CD14-positive monocyte (primary cell): ENCODE data around the gene SCN3A. TPM values are rescaled to one million over a fixed set of nuclear protein-coding genes. Genes with fewer than 3 reads are reported as not detected.

Experiments used
- DNase-seq, 3 donors: peaks; one replicate each; pipeline ENCODE4 v3.0.0-alpha.2; 2011 to 2022
- H2AFZ ChIP-seq: 2 replicates; pipeline ENCODE4 v1.6.0; 2012; ENCODE audit warnings: mild to moderate bottlenecking, low read depth, low read length, inconsistent platforms; ENCODE audit not compliant: insufficient read depth, poor library complexity, severe bottlenecking
- H3K27ac ChIP-seq, 2 donors: 1 replicate in 1 of 2; 2 replicates in 1 of 2; pipeline ENCODE4 v1.5.1; 2012 to 2013; ENCODE audit warnings: low read length in 2 of 2, control low read depth in 1 of 2, inconsistent platforms in 1 of 2, low read depth in 1 of 2, mild to moderate bottlenecking in 1 of 2
- H3K27me3 ChIP-seq, 2 donors: one replicate each; pipeline versions ENCODE4 v1.6.0 to v1.6.1; 2011 to 2013; ENCODE audit warnings: low read length in 2 of 2; ENCODE audit not compliant: control insufficient read depth in 2 of 2, insufficient read depth in 2 of 2
- H3K36me3 ChIP-seq, 2 donors: replicated peaks in 1 of 2; 1 replicate in 1 of 2; 2 replicates in 1 of 2; pipeline versions ENCODE4 v1.5.1 to v1.6.1; 2012 to 2013; ENCODE audit warnings: low read length in 2 of 2, control low read depth in 1 of 2, inconsistent platforms in 1 of 2, mild to moderate bottlenecking in 1 of 2; ENCODE audit not compliant: insufficient read depth in 2 of 2, control insufficient read depth in 1 of 2
- H3K4me1 ChIP-seq, 2 donors: 1 replicate in 1 of 2; 2 replicates in 1 of 2; pipeline versions ENCODE4 v1.5.1 to v1.6.1; 2012 to 2013; ENCODE audit warnings: low read length in 2 of 2, control low read depth in 1 of 2, inconsistent platforms in 1 of 2, mild to moderate bottlenecking in 1 of 2, moderate library complexity in 1 of 2; ENCODE audit not compliant: insufficient read depth in 2 of 2, control insufficient read depth in 1 of 2
- H3K4me2 ChIP-seq: replicated peaks from 2 replicates; pipeline ENCODE3; 2012; ENCODE audit warnings: low read length, moderate library complexity, mild to moderate bottlenecking; ENCODE audit not compliant: poor library complexity, severe bottlenecking; ENCODE audit errors: extremely low read depth
- H3K4me3 ChIP-seq, 3 experiments: fragments of 200-600 bp in 1 of 3; sonication (generic) in 1 of 3; replicated peaks in 1 of 3; 1 replicate in 2 of 3; 2 replicates in 1 of 3; pipeline ENCODE4 v1.5.1; 2011 to 2013; ENCODE audit warnings: low read length in 3 of 3, mild to moderate bottlenecking in 3 of 3, control low read depth in 2 of 3, low read depth in 2 of 3, inconsistent platforms in 1 of 3, moderate library complexity in 1 of 3
- H3K79me2 ChIP-seq: 2 replicates; pipeline ENCODE4 v1.6.0; 2012; ENCODE audit warnings: mild to moderate bottlenecking, control low read depth, inconsistent platforms, low read length, moderate library complexity; ENCODE audit not compliant: insufficient read depth
- H3K9ac ChIP-seq: 2 replicates; pipeline ENCODE4 v1.6.0; 2017; ENCODE audit warnings: low read length, mild to moderate bottlenecking; ENCODE audit not compliant: insufficient read depth, poor library complexity, severe bottlenecking
- H3K9me3 ChIP-seq, 2 donors: replicated peaks in 1 of 2; 1 replicate in 1 of 2; 2 replicates in 1 of 2; pipeline versions ENCODE4 v1.5.1 to v1.6.1; 2012 to 2013; ENCODE audit warnings: low read length in 2 of 2, control low read depth in 1 of 2; ENCODE audit not compliant: control insufficient read depth in 1 of 2, insufficient read depth in 1 of 2
- H4K20me1 ChIP-seq: 2 replicates; pipeline ENCODE4 v1.6.0; 2012; ENCODE audit warnings: mild to moderate bottlenecking, low read length, control low read depth, moderate library complexity; ENCODE audit not compliant: insufficient read depth
- H3K27ac Mint-ChIP-seq, 7 donors: one replicate each; pipeline ENCODE4 v1.8.0; 2020; ENCODE audit warnings: mild to moderate bottlenecking in 7 of 7, mixed read lengths in 7 of 7, moderate library complexity in 6 of 7, inconsistent platforms in 2 of 7
- H3K27me3 Mint-ChIP-seq, 3 donors: one replicate each; pipeline ENCODE4 v1.8.0; 2021 to 2022; ENCODE audit warnings: low read depth in 3 of 3, mild to moderate bottlenecking in 3 of 3, mixed read lengths in 3 of 3, moderate library complexity in 3 of 3, inconsistent platforms in 1 of 3
- H3K36me3 Mint-ChIP-seq, 2 donors: one replicate each; pipeline ENCODE4 v1.8.0; 2020; ENCODE audit warnings: mixed read lengths in 2 of 2, inconsistent platforms in 1 of 2, mild to moderate bottlenecking in 1 of 2
- H3K4me1 Mint-ChIP-seq: one replicate; pipeline ENCODE4 v1.8.0; 2020; ENCODE audit warnings: mild to moderate bottlenecking, mixed read lengths
- H3K4me3 Mint-ChIP-seq, 2 donors: one replicate each; pipeline ENCODE4 v1.8.0; 2020; ENCODE audit warnings: mild to moderate bottlenecking in 2 of 2, mixed read lengths in 2 of 2, moderate library complexity in 1 of 2
- H3K9me3 Mint-ChIP-seq, 7 donors: one replicate each; pipeline ENCODE4 v1.8.0; 2020 to 2022; ENCODE audit warnings: mixed read lengths in 7 of 7, mild to moderate bottlenecking in 6 of 7, moderate library complexity in 6 of 7, inconsistent platforms in 2 of 7
- CTCF ChIP-seq: fragments of 200-600 bp; IDR thresholded peaks from one replicate; pipeline ENCODE4 v1.8.0; 2022; ENCODE audit warnings: antibody characterized with exemption, mild to moderate bottlenecking
- WGBS: methylation state at CpG from one replicate; pipeline ENCODE4 v1.1.5; 2013; ENCODE audit warnings: missing lambda C conversion rate; ENCODE audit not compliant: insufficient coverage; 5-methylcytosine and 5-hydroxymethylcytosine counted together
- intact Hi-C, 2 donors: fragments of 100-400 bp; cut with micrococcal nuclease; formaldehyde crosslinking; loops; one replicate each; pipeline versions ENCODE4 v1.15.0 to v1.15.1; 2023
- polyA plus RNA-seq, 3 donors: library from polyadenylated mRNA; depleted of rRNA in 1 of 3; unstranded in 2 of 3; stranded (reverse) in 1 of 3; fragments of 300-500 nt in 2 of 3; fragments of >200 nt in 1 of 3; fragmentation: Illumina TruSeq in 2 of 3; gene quantifications; 1 replicate in 2 of 3; 2 replicates in 1 of 3; pipeline ENCODE4 v1.2.3, GENCODE V29; 2012 to 2021

Gene SCN3A
- polyA plus RNA-seq, 3 donors = 0.03 TPM; not detected in 2

- Histone ChIP-seq H3K4me1 (no peaks in the 10 kb centered on the region), H3K79me2 (no peaks in the 10 kb centered on the region), H3K4me2 (no peak overlapping the region), H3K9ac (no peak overlapping the region), H4K20me1 (no peaks in the 10 kb centered on the region), H2AFZ (no peak overlapping the region), H3K36me3 (no peaks in the 10 kb centered on the region), H3K4me3 (no peak overlapping the region), H3K9me3 (no peaks in the 10 kb centered on the region), H3K27me3 (no peaks in the 10 kb centered on the region), H3K27ac (no peak overlapping the region)
- H3K4me3 Mint-ChIP-seq = no peak overlapping the region
- no peak overlapping the region for H3K27ac Mint-ChIP-seq
- DNase-seq = no peak
- intact Hi-C loops = no loop called here
- H3K36me3 Mint-ChIP-seq = no peaks in the 10 kb centered on the region
- TF ChIP-seq CTCF = no peak
- WGBS = no CpG with 5 or more reads among the region's 2 CpGs
- H3K9me3 Mint-ChIP-seq = peaks cover 0 to 3% (median 0%) of the 10 kb centered on the region in 7 donors
- H3K27me3 Mint-ChIP-seq = peaks cover 0 to 2% (median 0%) of the 10 kb centered on the region in 3 donors
- H3K4me1 Mint-ChIP-seq = no peaks in the 10 kb centered on the region
These were observed 143.4 kb downstream of the SCN3A start for GRCh38 chr2:165060411-165060810.

- Mint-ChIP-seq H3K36me3 (no peaks in the 10 kb centered on the region), H3K4me1 (no peaks in the 10 kb centered on the region), H3K9me3 (peaks cover 0 to 3% (median 0%) of the 10 kb centered on the region in 7 donors), H3K4me3 (no peak overlapping the region), H3K27me3 (peaks cover 0 to 2% (median 0%) of the 10 kb centered on the region in 3 donors), H3K27ac (no peak overlapping the region)
- no peaks in the 10 kb centered on the region for H3K36me3 ChIP-seq
- no peak overlapping the region for H3K9ac ChIP-seq
- no peak overlapping the region for H3K4me2 ChIP-seq
- no peaks in the 10 kb centered on the region for H4K20me1 ChIP-seq
- no peak overlapping the region for H3K4me3 ChIP-seq
- WGBS = 100% methylated on average over 1 of the region's 2 CpGs
- H2AFZ ChIP-seq = no peak overlapping the region
- no peaks in the 10 kb centered on the region for H3K9me3 ChIP-seq
- no peaks in the 10 kb centered on the region for H3K79me2 ChIP-seq
- no peak for DNase-seq
- intact Hi-C loops = no loop called here
- no peak for TF ChIP-seq CTCF
- H3K4me1 ChIP-seq = no peaks in the 10 kb centered on the region
- H3K27ac ChIP-seq = no peak overlapping the region
- no peaks in the 10 kb centered on the region for H3K27me3 ChIP-seq
These were observed 145.2 kb downstream of the SCN3A start for GRCh38 chr2:165058476-165059265.
